HEK293 (cell line): ENCODE results near the gene LAMTOR2.

Experiments
- CTCF ChIA-PET: fragments of 350-600 bp; formaldehyde crosslinking; extraction: SDS; loops from one replicate; lab custom pipeline; 2021; ENCODE audit warnings: antibody characterized with exemption; lab: Yijun Ruan, JAX
- POLR2A ChIA-PET: fragments of 300-600 bp; formaldehyde crosslinking; extraction: SDS; loops from one replicate; lab custom pipeline; 2020; ENCODE audit warnings: antibody characterized with exemption, inconsistent platforms; lab: Yijun Ruan, JAX
- H3K27ac ChIP-seq: fragments of 200-500 bp; sonication (Bioruptor generic); 2 replicates; pipeline ENCODE4 v1.5.1; 2014; ENCODE audit warnings: low read depth, low read length, control low read depth, inconsistent platforms; ENCODE audit errors: extremely low read depth
- H3K36me3 ChIP-seq, 2 experiments: fragments of 200-500 bp in 1 of 2; sonication (Bioruptor generic) in 1 of 2; 1 replicate in 1 of 2; 2 replicates in 1 of 2; pipeline ENCODE4 v1.5.1; 2014 to 2017; ENCODE audit warnings: inconsistent platforms in 2 of 2, low read length in 2 of 2; ENCODE audit not compliant: control insufficient read depth in 2 of 2, insufficient read depth in 1 of 2
- H3K4me1 ChIP-seq: fragments of 200-500 bp; sonication (Bioruptor generic); 2 replicates; pipeline ENCODE4 v1.5.1; 2014; ENCODE audit warnings: mild to moderate bottlenecking, low read length, inconsistent platforms; ENCODE audit not compliant: control insufficient read depth, insufficient read depth
- H3K4me3 ChIP-seq: 2 replicates; pipeline ENCODE4 v1.5.1; 2011; ENCODE audit warnings: low read depth, mild to moderate bottlenecking, control low read depth, low read length, moderate library complexity
- H3K9me3 ChIP-seq: fragments of 200-500 bp; sonication (Bioruptor generic); 2 replicates; pipeline ENCODE4 v1.5.1; 2014; ENCODE audit warnings: low read depth, low read length, inconsistent platforms; ENCODE audit not compliant: control insufficient read depth, insufficient read depth
- ELK4 ChIP-seq: IDR thresholded peaks from 2 replicates; pipeline ENCODE4 v1.6.1; 2011; ENCODE audit warnings: mild to moderate bottlenecking, low read depth, low read length, borderline replicate concordance
- GLI4 ChIP-seq: fragments of 450-650 bp; formaldehyde crosslinking; IDR thresholded peaks from 2 replicates; pipeline ENCODE4 v1.5.1; 2016; ENCODE audit warnings: missing biosample characterization, missing genetic modification characterization
- GLIS2 ChIP-seq: fragments of 450-650 bp; formaldehyde crosslinking; IDR thresholded peaks from 2 replicates; pipeline ENCODE4 v1.5.1; 2016; ENCODE audit warnings: missing biosample characterization, missing genetic modification characterization
- HIC1 ChIP-seq: fragments of 450-650 bp; formaldehyde crosslinking; IDR thresholded peaks from 2 replicates; pipeline ENCODE4 v1.5.1; 2016; ENCODE audit warnings: missing biosample characterization, missing genetic modification characterization
- IKZF3 ChIP-seq: fragments of 450-650 bp; IDR thresholded peaks from 2 replicates; pipeline ENCODE4 v1.5.0; 2018; ENCODE audit warnings: missing biosample characterization, mild to moderate bottlenecking, missing genetic modification characterization, moderate library complexity
- KLF16 ChIP-seq: fragments of 450-650 bp; formaldehyde crosslinking; IDR thresholded peaks from 2 replicates; pipeline ENCODE4 v1.5.1; 2017; ENCODE audit warnings: missing biosample characterization, missing genetic modification characterization
- PATZ1 ChIP-seq: fragments of 450-650 bp; formaldehyde crosslinking; IDR thresholded peaks from 2 replicates; pipeline ENCODE4 v1.5.1; 2016; ENCODE audit warnings: missing biosample characterization, missing genetic modification characterization
- PRDM1 ChIP-seq: fragments of 450-650 bp; formaldehyde crosslinking; IDR thresholded peaks from 2 replicates; pipeline ENCODE4; 2016; ENCODE audit warnings: missing biosample characterization, missing genetic modification characterization
- ZBTB10 ChIP-seq: fragments of 450-650 bp; formaldehyde crosslinking; IDR thresholded peaks from 2 replicates; pipeline ENCODE4 v1.5.1; 2016; ENCODE audit warnings: missing biosample characterization, missing genetic modification characterization
- ZBTB26 ChIP-seq: fragments of 450-650 bp; formaldehyde crosslinking; optimal IDR thresholded peaks from 2 replicates; pipeline ENCODE3; 2016; ENCODE audit warnings: missing biosample characterization, mild to moderate bottlenecking, missing genetic modification characterization
- ZBTB7A ChIP-seq: fragments of 450-650 bp; formaldehyde crosslinking; IDR thresholded peaks from 2 replicates; pipeline ENCODE4 v1.5.1; 2016; ENCODE audit warnings: low read depth, missing biosample characterization, missing genetic modification characterization
- ZNF169 ChIP-seq: fragments of 450-650 bp; formaldehyde crosslinking; IDR thresholded peaks from 2 replicates; pipeline ENCODE4 v1.5.1; 2016; ENCODE audit warnings: missing biosample characterization, missing genetic modification characterization
- ZNF174 ChIP-seq: fragments of 450-650 bp; formaldehyde crosslinking; IDR thresholded peaks from 2 replicates; pipeline ENCODE4 v1.5.0; 2017; ENCODE audit warnings: missing biosample characterization, mild to moderate bottlenecking, missing genetic modification characterization
- ZNF354C ChIP-seq: fragments of 450-650 bp; formaldehyde crosslinking; IDR thresholded peaks from 2 replicates; pipeline ENCODE4 v1.5.1; 2016; ENCODE audit warnings: missing biosample characterization, missing genetic modification characterization, low read depth, borderline replicate concordance
- ZNF398 ChIP-seq: fragments of 450-650 bp; formaldehyde crosslinking; IDR thresholded peaks from 2 replicates; pipeline ENCODE4 v1.5.1; 2017; ENCODE audit warnings: missing biosample characterization, missing genetic modification characterization
- ZNF514 ChIP-seq: fragments of 450-650 bp; formaldehyde crosslinking; IDR thresholded peaks from 2 replicates; pipeline ENCODE4 v1.5.1; 2016; ENCODE audit warnings: missing biosample characterization, missing genetic modification characterization
- ZNF548 ChIP-seq: fragments of 450-650 bp; formaldehyde crosslinking; IDR thresholded peaks from 2 replicates; pipeline ENCODE4 v1.5.1; 2016; ENCODE audit warnings: missing biosample characterization, missing genetic modification characterization
- ZNF561 ChIP-seq: fragments of 450-650 bp; IDR thresholded peaks from 2 replicates; pipeline ENCODE4 v1.5.1; 2018; ENCODE audit warnings: missing biosample characterization, missing genetic modification characterization, borderline replicate concordance
- ZNF596 ChIP-seq: fragments of 450-650 bp; IDR thresholded peaks from 2 replicates; pipeline ENCODE4 v1.5.0; 2018; ENCODE audit warnings: missing biosample characterization, mild to moderate bottlenecking, missing genetic modification characterization, moderate library complexity
- ZNF600 ChIP-seq: fragments of 450-650 bp; formaldehyde crosslinking; IDR thresholded peaks from 2 replicates; pipeline ENCODE4 v1.5.1; 2016; ENCODE audit warnings: missing biosample characterization, missing genetic modification characterization
- ZNF624 ChIP-seq: fragments of 450-650 bp; formaldehyde crosslinking; IDR thresholded peaks from 2 replicates; pipeline ENCODE4 v1.5.1; 2017; ENCODE audit warnings: missing biosample characterization, missing genetic modification characterization
- ZNF629 ChIP-seq: fragments of 450-650 bp; formaldehyde crosslinking; IDR thresholded peaks from 2 replicates; pipeline ENCODE4 v1.5.1; 2017; ENCODE audit warnings: missing biosample characterization, missing genetic modification characterization
- ZNF660 ChIP-seq: fragments of 450-650 bp; IDR thresholded peaks from 2 replicates; pipeline ENCODE4 v1.5.1; 2018; ENCODE audit warnings: missing biosample characterization, mild to moderate bottlenecking, missing genetic modification characterization
- ZXDB ChIP-seq: fragments of 450-650 bp; formaldehyde crosslinking; IDR thresholded peaks from 2 replicates; pipeline ENCODE4 v1.5.1; 2016; ENCODE audit warnings: missing biosample characterization, missing genetic modification characterization

The LAMTOR2 gene

GRCh38 chr1:156081180-156081916, 26.8 kb downstream of the LAMTOR2 start (continued):
- TF ChIP-seq ZBTB10 (tag by site-specific recombination): peak; percentile 66
- TF ChIP-seq HIC1 (tag by site-specific recombination): peak; percentile 54; the same call in 1 of the 2 replicates
- TF ChIP-seq PATZ1 (tag by site-specific recombination): peak; percentile 53; the same call in 1 of the 2 replicates
- TF ChIP-seq ZNF561 (tag by site-specific recombination): no peak
- no peak for TF ChIP-seq GLI4
- no peak for TF ChIP-seq ZNF624 (tag by site-specific recombination)
- 0 out of 2 replicates have a peak, but pooled peaks have one; percentile 10 for TF ChIP-seq ZNF600 (tag by site-specific recombination)
- no peak for TF ChIP-seq ZNF629
- TF ChIP-seq ZNF354C: no peak
- 0 out of 2 replicates have a peak, but pooled peaks have one; percentile 30 for TF ChIP-seq ZBTB7A (tag by site-specific recombination)
- TF ChIP-seq ZXDB: no peak
- peak; percentile 9 for TF ChIP-seq ZBTB26 (tag by site-specific recombination)
- TF ChIP-seq KLF16 (tag by site-specific recombination): no peak
- TF ChIP-seq ZNF660: no peak
- TF ChIP-seq ZNF174: no peak
- peak; percentile 71 for TF ChIP-seq GLIS2 (tag by site-specific recombination)
- TF ChIP-seq ZNF169 (tag by site-specific recombination): no peak
- TF ChIP-seq ZNF514: no peak

GRCh38 chr1:156081917-156082308, 27.3 kb downstream of the LAMTOR2 start:
- Histone ChIP-seq H3K9me3 (no peaks in the 10 kb centered on the region), H3K36me3 (peaks cover 0 to 13% of the 10 kb centered on the region in 2 experiments; a peak in 1 of 3 replicates), H3K4me3 (peak overlapping the region; percentile 77), H3K4me1 (peaks cover 3% of the 10 kb centered on the region; the same call in 1 of the 2 replicates), H3K27ac (peak overlapping the region; percentile 64; the same call in 1 of the 2 replicates)
- TF ChIP-seq ZNF548 (no peak), PRDM1 (tag by site-specific recombination) (peak; percentile 33; the same call in 1 of the 2 replicates), ELK4 (no peak), ZXDB (no peak), IKZF3 (tag by site-specific recombination) (peak; percentile 16; the same call in 1 of the 2 replicates), ZNF596 (tag by site-specific recombination) (peak; percentile 68), ZNF398 (tag by site-specific recombination) (peak; percentile 86)
- POLR2A ChIA-PET: interaction anchor here (0.7 to 1.1 kb wide), 2 partner anchors 101 to 131 kb away, joined by 3 to 4 read pairs; partner anchors contain the start of gene PMF1
- CTCF ChIA-PET: interaction anchor here (0.6 to 1.7 kb wide), 4 partner anchors 9 to 177 kb away, joined by 3 to 8 read pairs (median 5); no protein-coding TSS in a partner anchor
